VCaP (cell line): Measurements from ENCODE around the gene FMN2.

Experiments
- H3K27ac ChIP-seq: fragments of 450-650 bp; 2 replicates; pipeline ENCODE4 v1.5.1; 2017
- CTCF ChIP-seq: fragments of 450-650 bp; conservative IDR thresholded peaks from 2 replicates; pipeline ENCODE4 v1.5.1; 2017; ENCODE audit warnings: mild to moderate bottlenecking, moderate library complexity

The FMN2 gene

GRCh38 chr1:240235521-240236288, 144.0 kb downstream of the FMN2 start:
- no peak for TF ChIP-seq CTCF
- H3K27ac ChIP-seq: no peak overlapping the region

GRCh38 chr1:240237305-240237721, 145.6 kb downstream of the FMN2 start:
- no peak overlapping the region for H3K27ac ChIP-seq
- no peak for TF ChIP-seq CTCF

GRCh38 chr1:240239309-240239708, 147.6 kb downstream of the FMN2 start:
- TF ChIP-seq CTCF: no peak
- H3K27ac ChIP-seq: no peak overlapping the region

- no peak for TF ChIP-seq CTCF
- no peak overlapping the region for H3K27ac ChIP-seq
These were observed 149.6 kb downstream of the FMN2 start for GRCh38 chr1:240241278-240241677.

GRCh38 chr1:240242601-240243144, 151.0 kb downstream of the FMN2 start:
- no peak for TF ChIP-seq CTCF
- H3K27ac ChIP-seq: no peak overlapping the region

GRCh38 chr1:240244968-240245628, 153.4 kb downstream of the FMN2 start:
- TF ChIP-seq CTCF: no peak
- H3K27ac ChIP-seq: no peak overlapping the region

GRCh38 chr1:240245629-240246020, 153.9 kb downstream of the FMN2 start:
- H3K27ac ChIP-seq: no peak overlapping the region
- no peak for TF ChIP-seq CTCF
